Thyroid gland (tissue), 4 donors: Measurements from ENCODE around the gene ZNF791.

ENCODE experiments used
- POLR2A ChIP-seq, 2 donors: fragments of 450-650 bp; IDR thresholded peaks; one replicate each; pipeline ENCODE4 v1.6.1; 2017; ENCODE audit warnings: antibody characterized with exemption in 2 of 2, mild to moderate bottlenecking in 2 of 2, moderate library complexity in 1 of 2
- TF ChIP-seq, protein P1 (sequence below), 6 experiments: fragments of 200-600 bp in 3 of 6; fragments of 450-650 bp in 3 of 6; sonication (generic) in 3 of 6; IDR thresholded peaks; one replicate each; pipeline ENCODE4 v1.5.1; 2016 to 2019; ENCODE audit warnings: antibody characterized with exemption in 6 of 6, mild to moderate bottlenecking in 2 of 6, inconsistent platforms in 1 of 6, moderate library complexity in 1 of 6

GRCh38 chr19:12641456-12641855, 30.7 kb downstream of the ZNF791 start:
- TF ChIP-seq, protein P1, sequence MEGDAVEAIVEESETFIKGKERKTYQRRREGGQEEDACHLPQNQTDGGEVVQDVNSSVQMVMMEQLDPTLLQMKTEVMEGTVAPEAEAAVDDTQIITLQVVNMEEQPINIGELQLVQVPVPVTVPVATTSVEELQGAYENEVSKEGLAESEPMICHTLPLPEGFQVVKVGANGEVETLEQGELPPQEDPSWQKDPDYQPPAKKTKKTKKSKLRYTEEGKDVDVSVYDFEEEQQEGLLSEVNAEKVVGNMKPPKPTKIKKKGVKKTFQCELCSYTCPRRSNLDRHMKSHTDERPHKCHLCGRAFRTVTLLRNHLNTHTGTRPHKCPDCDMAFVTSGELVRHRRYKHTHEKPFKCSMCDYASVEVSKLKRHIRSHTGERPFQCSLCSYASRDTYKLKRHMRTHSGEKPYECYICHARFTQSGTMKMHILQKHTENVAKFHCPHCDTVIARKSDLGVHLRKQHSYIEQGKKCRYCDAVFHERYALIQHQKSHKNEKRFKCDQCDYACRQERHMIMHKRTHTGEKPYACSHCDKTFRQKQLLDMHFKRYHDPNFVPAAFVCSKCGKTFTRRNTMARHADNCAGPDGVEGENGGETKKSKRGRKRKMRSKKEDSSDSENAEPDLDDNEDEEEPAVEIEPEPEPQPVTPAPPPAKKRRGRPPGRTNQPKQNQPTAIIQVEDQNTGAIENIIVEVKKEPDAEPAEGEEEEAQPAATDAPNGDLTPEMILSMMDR (IDR thresholded peaks at IDR 0.05), result no peak
- no peak for TF ChIP-seq POLR2A (IDR thresholded peaks at IDR 0.05)
